Retinal pigment epithelial cell (primary cell): ENCODE results near the gene RASSF3.

Experiments
- DNase-seq: peaks from one replicate; pipeline ENCODE4 v3.0.0-alpha.2; 2010; ENCODE audit warnings: low read depth
- H3K4me3 ChIP-seq: 2 replicates; pipeline ENCODE4 v1.5.1; 2011; ENCODE audit warnings: mild to moderate bottlenecking, low read length, control low read depth, moderate library complexity
- TF ChIP-seq, protein P1 (sequence below): conservative IDR thresholded peaks from 2 replicates; pipeline ENCODE4 v1.5.1; 2011; ENCODE audit warnings: low read depth, low read length, control low read depth, inconsistent platforms

RASSF3 gene

GRCh38 chr12:64633940-64634337 is 23.6 kb downstream of the RASSF3 start:
- H3K4me3 ChIP-seq: no peak overlapping the region
- no peak for DNase-seq
- TF ChIP-seq, protein P1, sequence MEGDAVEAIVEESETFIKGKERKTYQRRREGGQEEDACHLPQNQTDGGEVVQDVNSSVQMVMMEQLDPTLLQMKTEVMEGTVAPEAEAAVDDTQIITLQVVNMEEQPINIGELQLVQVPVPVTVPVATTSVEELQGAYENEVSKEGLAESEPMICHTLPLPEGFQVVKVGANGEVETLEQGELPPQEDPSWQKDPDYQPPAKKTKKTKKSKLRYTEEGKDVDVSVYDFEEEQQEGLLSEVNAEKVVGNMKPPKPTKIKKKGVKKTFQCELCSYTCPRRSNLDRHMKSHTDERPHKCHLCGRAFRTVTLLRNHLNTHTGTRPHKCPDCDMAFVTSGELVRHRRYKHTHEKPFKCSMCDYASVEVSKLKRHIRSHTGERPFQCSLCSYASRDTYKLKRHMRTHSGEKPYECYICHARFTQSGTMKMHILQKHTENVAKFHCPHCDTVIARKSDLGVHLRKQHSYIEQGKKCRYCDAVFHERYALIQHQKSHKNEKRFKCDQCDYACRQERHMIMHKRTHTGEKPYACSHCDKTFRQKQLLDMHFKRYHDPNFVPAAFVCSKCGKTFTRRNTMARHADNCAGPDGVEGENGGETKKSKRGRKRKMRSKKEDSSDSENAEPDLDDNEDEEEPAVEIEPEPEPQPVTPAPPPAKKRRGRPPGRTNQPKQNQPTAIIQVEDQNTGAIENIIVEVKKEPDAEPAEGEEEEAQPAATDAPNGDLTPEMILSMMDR: no peak

DNA sequence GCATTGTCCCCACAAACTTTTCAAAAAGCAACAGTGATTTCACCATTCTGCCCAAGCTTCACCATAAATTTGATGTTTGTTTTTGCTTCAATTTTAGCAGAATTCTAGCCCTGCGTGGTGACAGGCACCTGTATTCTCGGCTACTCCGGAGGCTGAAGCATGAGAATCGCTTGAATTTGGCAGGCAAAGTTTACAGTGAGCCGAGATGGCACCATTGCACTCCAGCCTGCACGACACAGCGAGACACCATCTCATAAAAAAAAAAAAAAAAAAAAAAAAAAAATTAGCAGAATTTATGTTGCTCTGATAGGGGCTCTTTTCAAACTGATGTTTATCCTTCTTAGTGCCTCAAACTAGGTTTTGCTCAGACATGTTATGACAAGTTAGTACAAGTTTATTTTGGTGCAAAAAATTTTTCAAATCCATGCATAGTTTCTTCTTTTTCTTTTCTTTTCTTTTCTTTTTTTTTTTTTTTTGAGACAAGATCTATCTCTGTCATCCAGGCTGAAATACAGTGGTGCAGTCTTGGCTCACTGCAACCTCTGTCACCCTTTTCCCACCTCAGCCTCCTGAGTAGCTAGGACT is 24.3 kb downstream of the RASSF3 start:
- DNase-seq: no peak
- TF ChIP-seq, protein P1: no peak
- H3K4me3 ChIP-seq: no peak overlapping the region

GRCh38 chr12:64635356-64635998 is 25.2 kb downstream of the RASSF3 start:
- TF ChIP-seq, protein P1: no peak
- H3K4me3 ChIP-seq: no peak overlapping the region
- no peak for DNase-seq

DNA sequence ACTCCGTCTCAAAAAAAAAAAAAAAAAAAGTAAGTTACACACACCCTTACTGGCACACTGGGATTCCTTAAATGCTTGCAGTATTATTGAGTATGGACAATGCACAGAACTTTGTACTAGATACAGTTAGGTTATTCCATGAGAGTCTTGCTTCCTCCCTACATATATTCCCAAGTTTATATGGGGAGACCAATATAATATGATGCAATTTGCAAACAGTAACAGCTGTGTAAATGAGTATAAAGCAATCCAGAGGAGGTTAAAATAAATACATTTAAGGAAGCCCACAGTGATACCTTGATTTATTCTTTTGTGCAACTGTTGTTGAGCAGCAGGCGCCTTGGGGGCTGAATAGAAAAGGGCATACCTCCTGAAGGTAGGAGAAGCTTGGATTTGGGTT is 26.6 kb downstream of the RASSF3 start:
- H3K4me3 ChIP-seq: no peak overlapping the region
- no peak for DNase-seq
- TF ChIP-seq, protein P1: no peak

DNA sequence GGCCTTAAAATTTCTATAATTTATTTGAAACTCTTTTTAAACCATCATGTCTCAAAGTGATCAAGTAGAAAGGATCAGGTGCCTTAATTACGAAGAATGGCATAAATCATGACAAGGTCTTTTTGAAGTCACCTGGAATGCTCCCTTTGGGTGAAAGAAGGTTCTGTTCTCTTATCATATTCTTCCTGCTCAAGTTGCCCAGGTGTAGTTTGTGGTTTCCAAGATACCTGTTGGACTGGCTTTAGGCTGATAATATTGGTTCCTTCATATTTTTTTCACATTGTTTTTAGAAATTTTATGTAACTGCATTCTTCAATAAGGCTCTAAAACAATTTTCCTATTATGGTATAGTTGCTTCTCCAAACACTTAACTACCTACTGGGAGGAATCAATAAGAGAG is 29.2 kb downstream of the RASSF3 start:
- no peak for DNase-seq
- H3K4me3 ChIP-seq: no peak overlapping the region
- TF ChIP-seq, protein P1: no peak

GRCh38 chr12:64646318-64646717 is 36.0 kb downstream of the RASSF3 start:
- H3K4me3 ChIP-seq: no peak overlapping the region
- DNase-seq: no peak
- TF ChIP-seq, protein P1: no peak

DNA sequence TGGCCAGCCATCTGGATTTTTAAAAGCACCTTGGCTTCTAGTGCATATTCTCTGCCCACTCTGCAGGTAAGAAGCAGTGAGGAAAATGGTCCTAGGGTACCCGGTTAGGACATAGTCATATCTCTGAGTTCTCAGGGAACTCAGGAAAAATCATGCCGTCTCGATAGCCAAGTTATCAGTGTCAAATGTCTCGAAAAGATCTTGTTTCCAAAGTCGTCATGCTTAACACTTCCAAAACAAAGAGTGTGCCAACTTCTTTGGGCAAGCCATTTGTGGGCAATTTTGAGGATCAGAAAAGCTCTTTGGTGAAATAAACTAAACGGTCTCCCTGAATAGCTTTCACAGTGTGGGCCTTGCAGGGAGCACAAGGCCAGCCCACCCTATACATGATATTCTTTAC is 39.2 kb downstream of the RASSF3 start:
- H3K4me3 ChIP-seq: no peak overlapping the region
- TF ChIP-seq, protein P1: no peak
- DNase-seq: no peak
